ENCODE results near the gene TNK2. TPM values are rescaled to one million over a fixed set of nuclear protein-coding genes. Genes with fewer than 3 reads are reported as not detected.

Gene TNK2
- total and polyA plus RNA-seq, 12 donors, result 3.4 to 161 (median 24.7) TPM

DNA sequence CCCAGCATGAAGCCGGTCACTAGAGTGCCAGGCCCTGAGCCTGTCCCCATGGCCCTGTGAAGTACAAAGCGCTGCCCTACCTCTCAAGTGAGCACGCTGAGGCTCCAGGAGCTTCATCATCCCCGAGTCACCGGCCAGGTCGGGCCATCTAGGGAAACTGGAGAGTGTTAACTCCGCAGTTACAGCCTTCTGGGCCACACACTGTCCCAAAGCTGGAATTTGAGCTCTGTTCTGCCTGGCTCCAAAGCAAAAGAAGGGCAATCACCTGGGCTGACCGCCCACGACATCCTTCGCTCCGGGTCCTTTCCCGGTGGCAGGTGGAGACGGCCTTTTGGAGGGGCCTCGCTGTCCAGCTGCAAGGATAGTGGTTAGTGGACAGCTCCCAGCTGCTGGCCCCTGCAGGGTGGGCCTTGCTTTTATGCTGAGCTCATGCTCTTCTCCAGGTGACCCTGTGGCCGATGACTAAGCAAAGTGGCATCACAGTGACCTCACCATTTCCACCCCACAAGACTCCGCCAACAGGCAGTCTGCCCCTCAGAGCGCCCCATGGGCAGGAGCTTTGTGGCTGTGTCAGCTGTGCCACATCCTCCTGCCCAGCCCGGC lies 93.1 kb downstream of the TNK2 start:
- no peaks in the 10 kb centered on the region for H3K4me1 ChIP-seq (replicated peaks in 1 of 2)
- WGBS, 4 donors, result 85 to 90% (median 86%) methylated on average over 10 to 18 of the region's 18 CpGs
- no peak for DNase-seq
- no peaks in the 10 kb centered on the region for H3K9me3 ChIP-seq (replicated peaks in 1 of 3)
- no peaks in the 10 kb centered on the region for H3K36me3 ChIP-seq (replicated peaks in 1 of 2)
- TF ChIP-seq POLR2A (IDR thresholded peaks at IDR 0.05), result no peak
- TF ChIP-seq CTCF (IDR thresholded peaks at IDR 0.05), result no peak
- no peaks in the 10 kb centered on the region for H3K27me3 ChIP-seq
- no peak overlapping the region for H3K27ac ChIP-seq
- intact Hi-C loops (cut with DNase I), result no loop called here
- no peak overlapping the region for H3K4me3 ChIP-seq

DNA sequence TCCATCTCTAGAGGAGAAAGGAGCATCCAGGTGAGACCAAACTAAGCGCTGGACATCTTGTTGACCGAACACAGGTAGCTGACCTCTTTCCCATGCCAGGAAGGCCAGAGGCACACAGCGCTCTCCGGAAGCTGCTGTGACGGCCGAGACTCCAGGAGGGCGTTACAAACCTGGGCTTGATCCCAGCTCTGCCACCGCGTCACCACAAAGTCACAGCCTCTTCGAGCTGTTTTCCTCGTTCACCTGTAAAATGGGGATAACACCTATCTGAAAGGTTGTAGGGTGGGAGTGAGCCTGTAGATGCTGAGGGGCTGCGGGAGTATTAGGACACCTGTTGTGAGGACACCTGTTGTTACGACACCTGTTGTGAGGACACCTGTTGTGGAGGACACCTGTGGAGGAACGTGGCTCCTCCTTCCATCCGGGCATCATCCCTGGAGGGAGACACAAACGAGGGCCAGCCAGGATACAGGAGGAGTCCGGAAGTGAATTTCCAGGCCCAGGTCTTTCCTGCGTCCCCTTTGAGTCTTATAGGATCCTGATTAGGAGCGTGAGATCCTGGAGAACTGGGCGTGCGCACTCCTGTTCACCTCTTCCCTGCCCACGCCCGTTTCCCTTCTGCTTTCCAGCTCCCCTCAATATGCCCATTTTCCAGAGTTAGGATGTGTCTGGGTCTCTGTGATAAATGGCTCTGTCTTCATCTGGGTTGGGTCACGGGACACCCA lies 94.3 kb downstream of the TNK2 start:
- 81 to 91% (median 89%) methylated on average over 20 to 24 of the region's 24 CpGs for WGBS, 4 donors
- Histone ChIP-seq H3K4me3 (no peak overlapping the region), H3K36me3 (replicated peaks in 1 of 2) (no peaks in the 10 kb centered on the region), H3K27ac (no peak overlapping the region), H3K27me3 (no peaks in the 10 kb centered on the region), H3K4me1 (replicated peaks in 1 of 2) (no peaks in the 10 kb centered on the region), H3K9me3 (replicated peaks in 1 of 3) (no peaks in the 10 kb centered on the region)
- intact Hi-C loops (cut with DNase I), result no loop called here
- no peak for DNase-seq
- TF ChIP-seq POLR2A (IDR thresholded peaks at IDR 0.05) (no peak), CTCF (IDR thresholded peaks at IDR 0.05) (no peak)

Small RNA genes lying within 50 kb of the gene (microRNA-seq; reads per million reads assigned to microRNA genes)
- 0 reads per million in 3 donors for gene MIR6829

Small RNA genes lying within 50 kb of the gene (small RNA-seq; reads per million reads assigned to genes)
- gene MIR6829 (0 reads per million in 2 donors), gene RNU2-11P (0 reads per million in 2 donors)

Other genes starting within 250 kb of the TNK2 start
- 1 to 10 TPM in 7 of 9 donors, under 1 TPM in 2; 0.78 to 8.9 (median 2.9) TPM for gene MUC20, start 187.6 kb downstream of the TNK2 start, total RNA-seq
- gene MUC20, start 187.6 kb downstream of the TNK2 start, polyA plus RNA-seq, result 10 to 100 TPM in 2 of 3 donors, 1 to 10 TPM in 1; 1.7 to 20.2 (median 16.6) TPM
- under 1 TPM in 4 of 9 donors, not detected in 5; 0.04 to 0.17 (median 0.09) TPM for gene MUC4, start 96.6 kb downstream of the TNK2 start, total RNA-seq
- under 1 TPM in 2 of 3 donors, not detected in 1; 0.03 to 0.16 TPM for gene MUC4, start 96.6 kb downstream of the TNK2 start, polyA plus RNA-seq
- 100 to 1,000 TPM in 2 of 9 donors, 10 to 100 TPM in 7; 22.7 to 414 (median 61.5) TPM for gene TFRC, start 173.5 kb upstream of the TNK2 start, total RNA-seq
- gene TFRC, start 173.5 kb upstream of the TNK2 start, polyA plus RNA-seq, result 100 to 1,000 TPM in 1 of 3 donors, 1 to 10 TPM in 2; 7.3 to 195 (median 8.5) TPM

All from adrenal gland (tissue), 12 donors.